ENCODE results near the gene MORC3.
A peak's percentile ranks its signal among the peaks of the same experiment; 100 is the strongest.
"Not testable (repeated sequence)": the region's sequence is repeated elsewhere in the genome, so short reads cannot be mapped to it uniquely, and the experiment has no call there.

MORC3 gene

GRCh38 chr21:36319767-36320420 is at the start of gene MORC3:
Gene MORC3 (plus strand): TSS chr21:36320197. CDS start chr21:36320265, 68 bp downstream.
- peak; percentile 95 to 98 for DNase-seq (ENCODE audit: low read depth in 2 of 2)

- not testable (repeated sequence) for DNase-seq (ENCODE audit: low read depth in 2 of 2)
Measured at GRCh38 chr21:36270786-36271695, 49.0 kb upstream of the MORC3 start.

GRCh38 chr21:36274128-36274527 is 45.9 kb upstream of the MORC3 start:
- no peak for DNase-seq (ENCODE audit: low read depth in 2 of 2)

GRCh38 chr21:36282568-36283230 is 37.3 kb upstream of the MORC3 start:
- DNase-seq (ENCODE audit: low read depth in 2 of 2) = no peak

- not testable (repeated sequence) for DNase-seq (ENCODE audit: low read depth in 2 of 2)
Measured at GRCh38 chr21:36283231-36283622, 36.8 kb upstream of the MORC3 start.

- no peak for DNase-seq (ENCODE audit: low read depth in 2 of 2)
Measured at GRCh38 chr21:36288651-36289243, 31.2 kb upstream of the MORC3 start.

- no peak for DNase-seq (ENCODE audit: low read depth in 2 of 2)
Measured at GRCh38 chr21:36291509-36291908, 28.5 kb upstream of the MORC3 start.

- DNase-seq (ENCODE audit: low read depth in 2 of 2) = no peak
Measured at GRCh38 chr21:36297406-36297937, 22.5 kb upstream of the MORC3 start.

- DNase-seq (ENCODE audit: low read depth in 2 of 2) = peak; percentile 49 to 50
Measured at GRCh38 chr21:36297938-36298572, 21.9 kb upstream of the MORC3 start.

- no peak for DNase-seq (ENCODE audit: low read depth in 2 of 2)
Measured at GRCh38 chr21:36306872-36307534, 13.0 kb upstream of the MORC3 start.

GRCh38 chr21:36310016-36310415 is 10.0 kb upstream of the MORC3 start:
- peak in 1 of 2 donors; percentile 46 for DNase-seq (ENCODE audit: low read depth in 2 of 2)

- DNase-seq (ENCODE audit: low read depth in 2 of 2) = not testable (repeated sequence)
Measured at GRCh38 chr21:36313446-36313845, 6.6 kb upstream of the MORC3 start.

- DNase-seq (ENCODE audit: low read depth in 2 of 2) = not testable (repeated sequence)
Measured at GRCh38 chr21:36316045-36316444, 4.0 kb upstream of the MORC3 start.

- no peak for DNase-seq (ENCODE audit: low read depth in 2 of 2)
Measured at GRCh38 chr21:36316872-36317484, 3.0 kb upstream of the MORC3 start.

GRCh38 chr21:36319406-36319766 is 611 bp upstream of the MORC3 start:
- not testable (repeated sequence) for DNase-seq (ENCODE audit: low read depth in 2 of 2)

GRCh38 chr21:36320421-36321324 is 676 bp downstream of the MORC3 start:
- DNase-seq (ENCODE audit: low read depth in 2 of 2) = no peak

- DNase-seq (ENCODE audit: low read depth in 2 of 2) = no peak
Measured at GRCh38 chr21:36321325-36322082, 1.5 kb downstream of the MORC3 start.

GRCh38 chr21:36322083-36322424 is 2.1 kb downstream of the MORC3 start:
- no peak for DNase-seq (ENCODE audit: low read depth in 2 of 2)

- DNase-seq (ENCODE audit: low read depth in 2 of 2) = no peak
Measured at GRCh38 chr21:36323032-36323431, 3.0 kb downstream of the MORC3 start.

Data from stimulated activated CD8-positive, alpha-beta memory T cell treated with anti-CD3 and anti-CD28 coated beads, Interleukin-15, amount 100 ng/mL, for 48 hours (primary cell).